CD4-positive, alpha-beta T cell treated with Interleukin-21 for 1 hour (primary cell): ENCODE data around the gene TSNAXIP1.

Experiments
- DNase-seq: peaks from one replicate; pipeline ENCODE4 v3.0.0-alpha.2; 2020

TSNAXIP1 gene, protein sequence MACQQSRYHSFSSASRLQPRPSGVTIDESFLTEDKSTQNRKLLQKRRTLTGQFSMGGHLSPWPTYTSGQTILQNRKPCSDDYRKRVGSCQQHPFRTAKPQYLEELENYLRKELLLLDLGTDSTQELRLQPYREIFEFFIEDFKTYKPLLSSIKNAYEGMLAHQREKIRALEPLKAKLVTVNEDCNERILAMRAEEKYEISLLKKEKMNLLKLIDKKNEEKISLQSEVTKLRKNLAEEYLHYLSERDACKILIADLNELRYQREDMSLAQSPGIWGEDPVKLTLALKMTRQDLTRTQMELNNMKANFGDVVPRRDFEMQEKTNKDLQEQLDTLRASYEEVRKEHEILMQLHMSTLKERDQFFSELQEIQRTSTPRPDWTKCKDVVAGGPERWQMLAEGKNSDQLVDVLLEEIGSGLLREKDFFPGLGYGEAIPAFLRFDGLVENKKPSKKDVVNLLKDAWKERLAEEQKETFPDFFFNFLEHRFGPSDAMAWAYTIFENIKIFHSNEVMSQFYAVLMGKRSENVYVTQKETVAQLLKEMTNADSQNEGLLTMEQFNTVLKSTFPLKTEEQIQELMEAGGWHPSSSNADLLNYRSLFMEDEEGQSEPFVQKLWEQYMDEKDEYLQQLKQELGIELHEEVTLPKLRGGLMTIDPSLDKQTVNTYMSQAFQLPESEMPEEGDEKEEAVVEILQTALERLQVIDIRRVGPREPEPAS

DNA sequence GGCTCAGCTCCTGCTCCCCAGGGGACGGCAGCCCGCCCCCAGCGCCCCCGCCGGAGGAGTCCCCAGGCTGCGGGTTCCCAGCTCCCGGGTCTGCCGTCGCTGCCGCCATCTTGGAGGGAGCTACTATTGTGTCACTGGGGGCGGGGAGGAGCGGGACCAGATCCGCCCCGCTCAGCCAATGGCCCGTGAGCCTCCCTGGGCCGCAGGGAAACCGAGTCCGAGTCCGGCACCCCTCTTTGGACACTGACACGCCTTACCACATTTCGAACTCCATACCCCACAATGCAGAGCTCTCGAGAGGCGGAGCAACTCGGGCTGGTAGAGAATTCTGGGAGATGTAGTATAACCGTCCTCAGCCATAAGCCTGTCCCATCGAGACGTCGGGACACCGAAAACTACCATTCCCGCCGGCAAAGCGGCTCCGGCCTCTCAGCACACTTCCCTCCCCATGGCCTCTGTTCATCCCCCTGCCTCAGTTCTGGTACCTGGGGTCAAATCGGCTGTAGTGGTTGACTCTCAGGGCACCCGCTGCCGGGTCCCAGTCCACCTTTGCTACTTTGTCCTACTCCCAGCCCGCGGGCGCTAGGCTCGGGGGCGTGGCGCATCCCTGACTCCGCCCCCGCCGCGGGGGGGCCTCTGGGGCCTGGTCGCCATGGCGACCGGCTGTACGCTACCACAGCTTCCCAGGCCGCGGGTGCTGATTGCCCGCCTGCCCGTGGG, at the start of gene TSNAXIP1, which contains the start of gene RANBP10:
Gene TSNAXIP1, plus strand, starts transcription at position 462 of the 720 bp plus-strand sequence. CDS start 261 bp downstream, outside the sequence.
Gene RANBP10, minus strand, starts transcription at position 133 of the 720 bp plus-strand sequence. Its CDS starts 24 bp downstream, at position 109.
- DNase-seq: peak; percentile 99

DNA sequence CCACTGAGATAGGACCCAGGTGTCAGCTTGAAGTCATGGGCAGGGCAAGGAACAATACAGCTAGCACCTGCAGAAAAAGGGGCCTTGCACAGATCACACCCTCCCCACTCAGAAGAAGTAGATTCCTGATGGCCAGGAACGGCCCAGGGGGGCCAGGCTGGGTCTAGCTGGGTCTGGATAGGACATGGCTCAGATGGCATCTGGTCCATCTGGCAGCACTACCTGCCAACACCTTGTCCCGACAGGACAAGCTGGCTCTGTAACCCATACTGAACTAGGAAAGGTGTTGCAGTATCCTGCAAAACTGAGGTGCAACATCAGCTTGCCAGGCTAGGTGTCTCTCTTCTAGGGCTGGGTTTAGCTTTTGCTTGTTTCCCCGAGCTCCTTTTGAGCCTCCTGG, 48.7 kb upstream of the TSNAXIP1 start:
- no peak for DNase-seq

DNA sequence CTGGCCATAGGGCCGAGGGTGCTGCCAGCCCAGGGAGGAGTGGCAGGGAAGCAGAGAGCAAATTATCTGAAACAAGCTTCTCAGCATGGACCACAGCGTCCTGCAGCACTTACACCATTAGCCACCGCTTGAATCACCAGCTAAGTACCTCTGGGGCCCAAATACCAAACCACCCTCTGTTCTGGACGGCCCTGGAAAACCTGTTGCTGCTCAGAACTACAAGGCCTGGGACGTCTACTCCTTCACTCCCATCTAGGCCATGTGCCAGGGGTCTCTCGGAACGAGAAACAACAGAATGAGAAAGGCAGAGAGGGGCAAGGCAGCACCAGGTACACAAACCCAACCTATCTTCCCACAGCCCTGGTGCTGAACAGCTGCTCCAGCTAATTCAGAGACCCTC, 47.7 kb upstream of the TSNAXIP1 start:
- DNase-seq: no peak

DNA sequence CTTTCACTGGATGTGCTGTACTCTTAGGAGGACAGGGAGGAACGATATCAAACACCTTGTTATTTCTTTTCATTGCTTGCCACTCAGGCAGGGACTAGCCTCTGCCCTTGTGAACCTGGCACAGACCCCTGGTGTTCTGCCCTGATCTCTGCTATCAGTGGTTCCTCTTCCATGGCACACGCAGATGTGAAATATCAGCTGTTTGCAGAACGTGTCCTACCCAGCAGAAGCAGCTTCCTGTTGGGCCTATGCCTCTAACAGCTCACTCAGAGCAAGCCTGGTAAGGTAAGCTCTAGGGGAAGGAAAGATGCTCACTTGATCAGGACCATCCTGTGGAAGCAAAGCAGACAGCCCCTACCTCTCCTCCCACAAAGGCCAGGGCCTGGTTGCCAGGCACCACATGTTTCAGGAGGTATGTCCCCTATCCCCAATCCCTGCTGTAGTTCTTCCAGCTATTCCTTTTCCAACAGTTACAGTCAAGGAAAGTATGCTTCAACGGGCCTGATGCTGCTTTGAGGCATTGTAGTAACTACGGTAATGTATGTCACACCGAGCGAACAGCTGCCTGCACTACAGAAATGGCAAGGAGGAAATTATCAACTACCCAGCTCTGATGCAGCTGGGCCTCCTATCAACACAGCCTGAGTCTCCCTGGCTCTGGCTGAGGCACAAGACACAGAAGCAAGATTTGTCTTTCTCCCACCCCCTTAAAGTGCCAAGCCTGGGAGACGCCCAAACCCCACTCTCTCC, 46.3 kb upstream of the TSNAXIP1 start:
- no peak for DNase-seq

DNA sequence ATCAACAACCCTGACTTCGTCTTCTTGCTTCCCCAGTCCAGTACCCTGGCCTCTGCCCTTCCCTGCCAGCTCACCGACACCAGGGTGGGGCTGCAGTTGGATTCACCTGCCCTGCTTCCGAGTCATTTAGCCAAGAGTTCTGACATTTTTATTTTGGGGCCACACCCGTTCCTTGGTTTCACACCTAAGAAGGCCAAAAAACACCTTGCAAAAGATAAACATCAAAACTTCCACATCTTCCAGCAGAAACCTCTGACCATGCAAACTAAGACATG, 45.8 kb upstream of the TSNAXIP1 start:
- no peak for DNase-seq

DNA sequence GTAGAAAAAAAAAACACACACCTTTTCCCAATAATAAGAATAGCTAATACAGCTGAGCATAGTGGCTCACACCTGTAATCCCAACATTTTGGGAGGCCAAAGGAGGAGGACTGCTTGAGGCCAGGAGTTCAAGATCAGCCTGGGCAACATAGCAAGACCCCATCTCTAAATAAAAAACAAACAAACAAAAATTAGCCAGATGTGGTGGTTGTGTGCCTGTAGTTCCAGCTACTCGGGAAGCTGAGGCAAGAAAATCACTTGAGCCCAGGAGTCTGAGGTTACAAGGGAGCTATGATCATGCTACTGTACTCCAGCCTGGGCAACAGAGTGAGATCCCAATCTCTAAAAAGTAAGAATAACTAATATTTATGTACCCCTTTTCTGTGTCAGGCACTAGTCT, 44.8 kb upstream of the TSNAXIP1 start:
- DNase-seq: no peak

DNA sequence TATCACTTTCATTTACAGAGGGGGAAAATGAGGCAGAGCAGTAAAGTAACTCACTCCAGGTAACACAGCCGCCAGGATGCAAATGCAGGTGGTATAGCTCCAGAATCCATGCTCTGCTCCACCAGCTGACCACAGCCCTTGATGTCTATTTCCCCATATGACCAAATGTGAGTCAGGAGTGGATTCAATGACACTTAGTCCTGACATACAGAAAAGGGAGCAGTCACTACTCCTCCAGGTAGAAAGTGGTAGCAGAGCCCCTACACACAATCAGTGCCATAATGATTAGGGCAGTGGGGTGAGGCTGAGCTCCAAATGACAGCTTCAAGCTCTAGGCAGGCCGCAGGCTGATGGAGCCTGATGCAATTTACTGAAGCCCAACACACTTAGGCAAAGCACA, 44.3 kb upstream of the TSNAXIP1 start:
- no peak for DNase-seq

DNA sequence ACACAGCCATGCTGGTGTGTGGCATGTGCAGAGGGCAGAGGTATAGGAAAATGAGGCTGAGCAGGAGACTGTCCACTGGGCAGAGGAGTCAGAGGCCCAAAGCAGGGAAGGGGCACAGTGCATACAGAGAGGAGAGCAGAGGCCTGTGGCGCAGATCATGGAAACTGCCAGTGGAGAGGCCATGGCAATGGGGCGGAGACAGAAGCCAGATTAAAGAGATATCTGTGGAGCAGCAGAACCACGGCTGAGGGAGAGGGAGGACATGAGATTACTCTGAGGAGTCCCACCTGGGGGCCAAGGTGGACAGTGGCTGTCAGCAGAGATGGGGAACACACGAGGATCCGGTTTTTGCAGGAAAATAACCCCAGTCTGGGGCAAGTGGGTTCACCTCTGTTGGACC, 43.6 kb upstream of the TSNAXIP1 start:
- DNase-seq: no peak

DNA sequence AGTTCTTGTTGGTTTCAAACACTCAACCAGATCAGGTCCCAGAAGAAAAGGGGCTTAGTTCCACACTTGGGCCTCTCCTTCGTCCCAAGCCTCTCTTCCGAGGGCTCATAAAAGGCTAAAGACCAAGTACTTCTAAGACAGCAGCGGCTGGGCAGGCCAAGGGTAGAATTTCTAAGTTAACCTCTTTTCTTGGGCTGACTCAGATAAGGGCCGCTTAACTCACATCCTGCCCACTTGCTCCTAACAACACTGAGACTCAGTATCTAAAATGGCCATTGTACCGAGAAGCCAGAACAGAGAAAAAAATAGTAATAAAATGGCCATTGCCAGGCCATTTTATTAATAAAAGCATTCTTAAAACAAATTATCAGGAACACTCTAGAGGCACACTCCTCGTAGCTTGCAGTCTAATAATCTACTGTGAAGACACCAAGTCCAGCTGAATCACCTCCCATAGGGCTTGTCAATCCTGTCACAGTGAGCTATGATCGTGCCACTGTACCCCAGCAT, 42.5 kb upstream of the TSNAXIP1 start:
- DNase-seq: no peak

DNA sequence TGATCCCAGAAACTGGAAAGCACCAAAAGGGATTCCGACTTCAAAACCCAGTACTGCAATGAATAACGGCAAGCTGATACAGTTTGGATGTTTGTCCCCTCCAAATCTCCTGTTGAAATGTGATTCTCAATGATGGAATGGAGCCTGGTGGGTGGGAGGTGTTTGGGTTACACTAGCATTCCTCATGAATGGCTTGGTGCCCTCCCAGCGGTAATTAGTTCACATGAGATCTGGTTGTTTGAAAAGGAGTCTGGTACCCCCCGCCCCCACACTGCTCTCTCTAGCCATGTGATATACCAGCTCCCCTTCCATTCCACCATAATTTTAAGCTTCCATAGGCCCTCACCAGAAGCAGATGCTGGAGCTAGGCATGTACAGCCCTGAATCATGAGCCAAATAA, 40.4 kb upstream of the TSNAXIP1 start:
- DNase-seq: no peak

DNA sequence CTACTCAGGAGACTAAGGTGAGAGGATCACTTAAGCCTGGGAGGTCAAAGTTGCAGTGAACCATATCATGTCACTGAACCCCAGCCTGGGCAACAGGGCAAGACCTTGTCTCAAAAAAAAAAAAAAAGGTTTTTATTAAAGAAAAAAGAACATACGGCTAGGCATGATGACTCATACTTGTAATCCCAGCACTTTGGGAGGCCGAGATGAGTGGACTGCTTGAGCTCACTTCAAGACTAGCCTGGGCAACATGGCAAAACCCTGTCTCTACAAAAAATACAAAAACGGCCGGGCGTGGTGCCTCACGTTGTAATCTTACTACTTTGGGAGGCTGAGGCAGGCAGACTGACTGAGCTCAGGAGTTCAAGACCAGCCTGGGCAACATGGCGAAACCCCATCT, 38.7 kb upstream of the TSNAXIP1 start:
- no peak for DNase-seq

DNA sequence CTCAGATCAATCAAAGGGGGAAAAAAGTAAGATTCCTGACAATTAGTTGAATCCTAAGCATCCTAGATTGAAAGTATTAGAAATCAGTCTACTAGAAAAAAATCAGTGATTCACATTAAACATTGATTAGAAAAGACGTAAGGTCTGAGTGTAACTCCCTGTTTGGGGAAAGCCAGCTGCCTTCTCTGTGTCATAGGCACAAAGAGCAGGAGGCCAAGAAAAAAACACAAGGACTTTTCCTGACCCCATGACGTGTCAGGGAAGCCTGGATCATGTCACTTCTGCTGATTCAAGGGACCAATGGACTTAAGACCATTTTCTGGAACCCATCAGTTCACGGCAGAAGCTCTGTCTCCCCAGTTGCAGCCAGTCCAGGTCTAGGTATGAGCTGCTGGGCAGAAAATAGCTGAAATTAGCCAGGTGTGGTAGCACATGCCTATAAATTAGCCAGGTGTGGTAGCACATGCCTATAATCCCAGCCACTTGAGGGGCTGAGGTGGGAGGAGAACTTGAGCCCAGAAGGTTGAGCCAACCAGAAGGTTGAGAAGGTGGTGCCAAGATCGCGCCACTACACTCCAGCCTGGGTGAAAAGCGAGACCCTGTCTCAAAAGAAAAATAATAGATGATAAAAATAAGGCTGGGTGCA, 36.2 kb upstream of the TSNAXIP1 start:
- DNase-seq: no peak

DNA sequence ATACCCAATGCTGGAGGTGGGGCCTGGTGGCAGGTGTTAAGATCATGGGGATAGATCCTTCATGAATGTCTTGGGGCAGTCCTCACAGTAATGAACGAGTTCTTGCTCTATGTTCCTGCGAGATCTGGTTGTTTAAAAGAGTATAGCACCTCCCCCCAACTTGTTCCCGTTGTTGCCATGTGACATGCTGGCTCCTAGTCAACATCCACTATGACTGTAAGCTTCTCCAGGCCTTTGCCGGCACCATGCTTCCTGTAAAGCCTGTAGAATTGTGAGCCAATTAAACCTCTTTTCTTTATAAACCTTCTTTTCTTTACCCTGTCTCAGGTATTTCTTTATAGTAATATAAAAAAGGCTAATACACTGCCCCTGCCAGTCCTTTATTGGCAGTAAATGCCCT, 33.6 kb upstream of the TSNAXIP1 start:
- no peak for DNase-seq

DNA sequence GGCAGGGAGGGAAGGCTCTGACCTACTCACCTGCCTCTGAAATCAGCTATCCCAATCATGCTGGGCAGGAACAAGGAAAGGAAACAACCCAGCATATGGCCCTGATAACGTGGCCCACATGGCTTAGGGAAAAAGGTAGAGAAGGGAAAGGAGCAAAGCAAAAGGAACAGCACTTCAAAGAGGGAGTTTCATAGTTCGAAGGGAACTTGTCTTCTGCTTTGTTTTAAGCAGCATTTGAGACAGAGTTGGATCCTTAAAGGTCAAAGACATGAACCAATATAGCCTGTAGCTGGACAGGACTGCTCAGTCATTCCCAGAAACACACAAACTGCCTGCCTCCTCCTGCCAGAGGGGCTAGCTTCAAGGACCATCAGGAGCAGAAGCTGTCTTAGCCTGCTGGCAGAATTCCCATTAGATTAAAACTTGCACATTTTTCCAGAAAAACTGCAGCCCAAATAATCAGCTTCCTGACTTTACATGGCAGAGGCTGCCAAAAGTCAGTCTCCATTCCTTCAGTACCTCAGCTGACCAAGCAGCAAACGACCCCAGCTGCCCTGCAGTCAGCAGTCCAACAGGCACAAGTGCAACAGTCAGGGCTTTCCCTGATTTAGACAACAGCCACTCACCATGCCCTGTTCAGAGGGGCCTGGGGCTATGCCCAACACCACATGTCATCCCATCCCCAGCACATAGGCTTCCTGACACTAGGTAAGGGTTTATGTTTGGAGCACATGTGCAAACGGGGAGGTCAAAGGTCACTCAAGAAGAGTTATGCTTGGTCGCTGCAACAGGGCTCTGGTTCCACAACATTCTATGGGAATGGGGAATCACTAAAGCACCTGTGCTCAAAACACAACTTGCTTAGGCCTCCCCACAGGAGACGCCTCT, 32.9 kb upstream of the TSNAXIP1 start:
- no peak for DNase-seq

DNA sequence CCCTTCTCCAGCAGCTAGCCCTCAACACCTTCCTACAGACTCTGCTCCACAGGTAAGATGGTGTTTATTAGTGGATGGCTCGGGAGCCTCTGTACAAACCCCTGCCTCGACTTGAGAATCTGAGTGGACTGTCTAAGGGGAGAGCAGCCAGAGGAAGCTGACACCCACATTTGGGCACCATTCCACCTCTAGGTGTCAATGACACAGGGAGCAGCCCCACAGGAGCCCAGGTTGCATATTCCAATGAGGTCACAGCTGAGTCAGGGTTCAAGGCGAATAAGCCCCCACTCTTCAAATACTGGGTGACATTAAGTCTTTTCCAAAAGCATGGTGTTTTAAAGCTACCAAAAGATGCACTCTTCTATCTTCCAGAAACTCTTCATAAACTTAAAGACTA, 32.2 kb upstream of the TSNAXIP1 start:
- no peak for DNase-seq

DNA sequence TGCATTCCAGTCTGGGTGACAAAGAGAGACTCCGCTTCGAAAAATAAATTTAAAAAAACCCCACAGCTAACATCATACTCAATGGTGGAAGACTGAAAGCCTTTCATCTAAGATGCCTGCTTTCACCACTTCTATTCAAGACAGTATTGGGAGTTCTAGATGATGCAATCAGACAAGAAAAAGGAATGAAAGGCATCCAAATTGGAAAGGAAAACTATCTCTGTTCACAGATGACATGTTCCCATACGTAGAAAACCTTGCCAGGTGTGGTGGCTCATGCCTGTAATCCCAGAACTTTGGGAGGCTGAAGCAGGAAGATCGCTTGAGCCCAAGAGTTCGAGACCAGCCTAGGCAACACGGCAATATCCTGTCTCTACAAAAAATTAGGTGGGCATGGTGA, 31.4 kb upstream of the TSNAXIP1 start:
- no peak for DNase-seq

DNA sequence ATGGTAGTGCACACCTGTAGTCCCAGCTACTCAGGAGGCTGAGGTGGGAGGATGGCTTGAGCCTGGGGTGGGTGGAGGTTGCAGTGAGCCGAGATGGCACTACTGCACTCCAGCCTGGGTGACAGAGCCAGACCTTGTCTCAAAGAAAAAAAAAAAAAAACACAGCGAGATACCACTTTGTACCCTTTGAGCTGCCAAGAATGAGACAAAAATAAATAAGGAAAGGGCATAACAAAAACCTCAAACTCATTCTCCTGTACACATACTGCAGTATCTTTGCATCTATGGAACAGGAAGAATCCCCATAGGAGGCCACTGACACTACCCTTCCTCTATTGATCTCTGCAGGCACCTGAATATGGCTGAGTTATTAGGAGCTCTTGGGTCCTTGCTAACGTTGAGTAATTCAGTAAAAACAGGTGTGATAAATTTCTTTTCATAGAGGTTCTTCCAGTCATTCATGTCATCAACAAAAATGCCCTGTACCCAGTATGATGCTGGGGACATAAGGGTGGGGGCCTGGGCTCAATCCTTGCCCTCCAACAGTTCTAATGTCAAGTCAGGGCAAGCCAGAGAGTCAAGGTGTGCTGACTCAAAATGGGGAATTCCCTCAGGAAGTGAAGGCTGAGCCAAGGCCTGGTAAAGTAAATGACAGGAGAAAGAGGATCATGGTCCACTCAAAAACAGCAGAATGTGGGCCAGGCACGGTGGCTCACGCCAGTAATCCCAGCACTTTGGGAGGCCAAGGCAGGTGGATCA, 27.3 kb upstream of the TSNAXIP1 start:
- no peak for DNase-seq

DNA sequence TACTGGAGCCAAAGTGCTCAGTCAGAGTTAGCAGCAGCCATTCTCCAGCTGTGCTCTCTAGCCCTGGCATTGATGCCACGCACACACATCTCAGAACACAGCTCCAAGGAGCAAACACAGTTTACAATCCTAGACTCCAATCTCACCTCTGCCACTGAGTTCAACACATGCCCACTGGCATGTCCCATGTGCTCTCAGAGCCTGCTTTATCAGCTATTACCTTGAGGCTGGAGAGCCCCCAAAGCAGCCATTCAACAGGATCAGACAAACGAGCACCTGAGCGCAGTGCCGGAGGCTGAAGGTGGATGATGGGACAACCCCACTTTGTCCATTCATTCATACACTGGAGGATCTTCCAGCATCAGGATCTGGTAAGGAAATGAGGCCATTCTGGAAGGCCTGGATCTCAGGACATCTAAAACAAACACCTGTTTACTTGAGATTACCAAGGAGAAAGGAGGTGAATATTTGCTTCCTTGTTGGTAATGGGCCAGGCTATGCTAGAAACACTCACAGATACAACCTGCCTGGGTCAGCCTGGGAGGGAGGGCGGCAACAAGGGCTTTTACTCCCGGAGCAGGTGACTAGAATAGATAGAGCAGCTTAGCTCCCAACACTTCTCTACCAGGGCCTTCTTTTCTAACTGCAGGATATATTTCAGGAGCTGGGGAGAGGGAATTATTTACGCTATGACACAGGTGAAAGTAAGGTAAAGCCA, 25.7 kb upstream of the TSNAXIP1 start:
- no peak for DNase-seq

DNA sequence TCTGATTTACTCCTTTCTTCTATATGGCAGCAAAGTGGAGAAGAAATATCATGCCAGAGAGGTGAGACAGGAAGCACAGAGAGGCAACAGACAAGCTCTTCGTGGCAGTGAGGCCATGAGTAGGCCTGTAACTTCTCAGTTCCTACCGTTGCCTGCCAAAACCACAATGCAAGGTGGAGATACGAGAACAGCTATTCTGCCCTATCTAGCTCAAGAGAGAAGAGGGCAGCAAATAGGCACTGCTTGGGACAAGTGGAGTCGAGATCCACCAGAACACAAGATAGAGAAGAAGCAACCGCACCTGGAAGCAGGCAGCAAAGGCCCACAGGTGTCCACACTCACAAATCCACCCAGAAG, 25.1 kb upstream of the TSNAXIP1 start:
- peak; percentile 3 for DNase-seq
